Stimulated activated CD4-positive, alpha-beta T cell treated with anti-CD3 and anti-CD28 coated beads, Interleukin-1b, Interleukin-23, amount 100 ng/mL, for 24 hours (primary cell): ENCODE measurements around the gene NEDD4.
"Not testable (repeated sequence)": the region's sequence is repeated elsewhere in the genome, so short reads cannot be mapped to it uniquely, and the experiment has no call there.

Source experiments
- DNase-seq, 4 experiments: peaks; one replicate each; pipeline ENCODE4 v3.0.0-alpha.2; 2020; ENCODE audit warnings: low read depth in 4 of 4, low spot score in 1 of 4

The NEDD4 gene

GRCh38 chr15:55993111-55993803, at the start of gene NEDD4:
Gene NEDD4 (minus strand): TSS chr15:55993612. CDS start chr15:55993555, 57 bp downstream.
- peak; percentile 47 to 74 (median 52) for DNase-seq

- DNase-seq: no peak
Observed at GRCh38 chr15:56042498-56042897, 49.1 kb upstream of the NEDD4 start.

- DNase-seq: no peak
Observed at GRCh38 chr15:56042031-56042430, 48.6 kb upstream of the NEDD4 start.

- DNase-seq: peak in 1 of 4 experiments; percentile 20
Observed at GRCh38 chr15:56040081-56041035, 46.9 kb upstream of the NEDD4 start.

- DNase-seq: no peak
Observed at GRCh38 chr15:56038707-56039106, 45.3 kb upstream of the NEDD4 start.

GRCh38 chr15:56038015-56038414, 44.6 kb upstream of the NEDD4 start:
- DNase-seq: no peak

GRCh38 chr15:56036546-56037067, 43.2 kb upstream of the NEDD4 start:
- no peak for DNase-seq

- no peak for DNase-seq
Observed at GRCh38 chr15:56035166-56035565, 41.8 kb upstream of the NEDD4 start.

- no peak for DNase-seq
Observed at GRCh38 chr15:56034514-56034913, 41.1 kb upstream of the NEDD4 start.

GRCh38 chr15:56032373-56032772, 39.0 kb upstream of the NEDD4 start:
- no peak for DNase-seq

GRCh38 chr15:56031836-56032235, 38.4 kb upstream of the NEDD4 start:
- DNase-seq: no peak

- DNase-seq: no peak
Observed at GRCh38 chr15:56031402-56031801, 38.0 kb upstream of the NEDD4 start.

GRCh38 chr15:56028430-56028829, 35.0 kb upstream of the NEDD4 start:
- no peak for DNase-seq

GRCh38 chr15:56023160-56023559, 29.7 kb upstream of the NEDD4 start:
- not testable (repeated sequence) for DNase-seq

GRCh38 chr15:56019819-56020486, 26.5 kb upstream of the NEDD4 start:
- no peak for DNase-seq

- DNase-seq: no peak
Observed at GRCh38 chr15:56019060-56019793, 25.8 kb upstream of the NEDD4 start.

- DNase-seq: no peak
Observed at GRCh38 chr15:56017920-56018319, 24.5 kb upstream of the NEDD4 start.

GRCh38 chr15:56017511-56017910, 24.1 kb upstream of the NEDD4 start:
- no peak for DNase-seq

GRCh38 chr15:56016281-56016680, 22.9 kb upstream of the NEDD4 start:
- no peak for DNase-seq

GRCh38 chr15:56014677-56015076, 21.3 kb upstream of the NEDD4 start:
- no peak for DNase-seq

GRCh38 chr15:56007053-56007452, 13.6 kb upstream of the NEDD4 start:
- DNase-seq: not testable (repeated sequence)
